HepG2 (cell line): ENCODE results near the gene TMEM187. TPM values are rescaled to one million over a fixed set of nuclear protein-coding genes. Genes with fewer than 3 reads are reported as not detected.
A peak's percentile ranks its signal among the peaks of the same experiment; 100 is the strongest.

Experiments used
- HMG20B ChIP-seq: conservative IDR thresholded peaks from 2 replicates; pipeline ENCODE4 v1.6.1; 2016; ENCODE audit warnings: missing genetic modification reagents, missing compliant biosample characterization
- KMT2B ChIP-seq: IDR thresholded peaks from 2 replicates; pipeline ENCODE4 v1.6.1; 2016; ENCODE audit warnings: missing genetic modification reagents, missing compliant biosample characterization
- NFE2L2 ChIP-seq: fragments of 150-350 bp; IDR thresholded peaks from 2 replicates; pipeline ENCODE4 v1.6.1; 2014; ENCODE audit warnings: low read length
- NFIB ChIP-seq: sonication (generic); formaldehyde crosslinking; IDR thresholded peaks from 2 replicates; pipeline ENCODE4 v1.9.0; 2021; ENCODE audit warnings: missing genetic modification reagents, mild to moderate bottlenecking, borderline replicate concordance
- NR2C2 ChIP-seq: sonication (generic); formaldehyde crosslinking; IDR thresholded peaks from 2 replicates; pipeline ENCODE4 v1.4.0; 2020; ENCODE audit warnings: missing genetic modification reagents, mild to moderate bottlenecking, moderate library complexity, borderline replicate concordance
- RBM39 ChIP-seq: fragments of 200-400 bp; formaldehyde crosslinking; IDR thresholded peaks from one replicate; pipeline ENCODE4 v1.6.1; 2018; ENCODE audit warnings: antibody characterized with exemption, mild to moderate bottlenecking, low read depth, low read length; ENCODE audit not compliant: poor library complexity, severe bottlenecking
- SAFB2 ChIP-seq: sonication (generic); formaldehyde crosslinking; IDR thresholded peaks from 2 replicates; pipeline ENCODE4 v1.5.1; 2020; ENCODE audit warnings: missing genetic modification reagents, low read depth, mild to moderate bottlenecking, borderline replicate concordance
- ZFY ChIP-seq: sonication (generic); formaldehyde crosslinking; IDR thresholded peaks from 2 replicates; pipeline ENCODE4 v1.4.0; 2020; ENCODE audit warnings: missing genetic modification reagents
- ZNF496 ChIP-seq: sonication (generic); formaldehyde crosslinking; IDR thresholded peaks from 2 replicates; pipeline ENCODE4 v1.8.1; 2023; ENCODE audit warnings: mild to moderate bottlenecking, moderate library complexity, missing genetic modification reagents; ENCODE audit not compliant: insufficient replicate concordance
- ZNF883 ChIP-seq: sonication (generic); formaldehyde crosslinking; IDR thresholded peaks from 2 replicates; pipeline ENCODE4 v1.5.1; 2020; ENCODE audit warnings: mild to moderate bottlenecking, missing genetic modification reagents; ENCODE audit errors: not compliant biosample characterization
- ZSCAN25 ChIP-seq: sonication (generic); formaldehyde crosslinking; IDR thresholded peaks from 2 replicates; pipeline ENCODE4 v1.8.0; 2022; ENCODE audit warnings: mild to moderate bottlenecking, missing genetic modification reagents
- polyA plus RNA-seq, 8 experiments: library from polyadenylated mRNA; depleted of rRNA in 3 of 8; stranded (reverse) in 7 of 8; unstranded in 1 of 8; fragments of >200 nt; fragmentation: Illumina TruSeq in 4 of 8; extraction: Trizol in 4 of 8; gene quantifications; 2 replicates each; pipeline versions ENCODE4 v1.2.1 to v1.2.3, GENCODE V29; 2011 to 2016; ENCODE audit warnings: low read depth in 4 of 8, missing spikeins in 1 of 8, mixed read lengths in 1 of 8; ENCODE audit not compliant: insufficient read depth in 1 of 8
- total RNA-seq, 5 experiments: library from RNA; depleted of rRNA; stranded (reverse); fragments of >200 nt; fragmentation: Illumina TruSeq; extraction: Trizol; gene quantifications; 2 replicates each; pipeline ENCODE4 v1.2.3, GENCODE V29; 2016; ENCODE audit warnings: low read depth in 1 of 5
- TF ChIP-seq, protein P1 (sequence below): sonication (generic); formaldehyde crosslinking; IDR thresholded peaks from 2 replicates; pipeline ENCODE4 v1.4.0; 2020; ENCODE audit warnings: low read depth, missing genetic modification reagents
- TF ChIP-seq, protein P2 (sequence below): sonication (generic); formaldehyde crosslinking; IDR thresholded peaks from 2 replicates; pipeline ENCODE4 v1.4.0; 2020; ENCODE audit warnings: missing genetic modification reagents
- TF ChIP-seq, protein P3 (sequence below): sonication (generic); formaldehyde crosslinking; IDR thresholded peaks from 2 replicates; pipeline ENCODE4 v1.8.0; 2022; ENCODE audit warnings: missing genetic modification reagents, mild to moderate bottlenecking, moderate library complexity, borderline replicate concordance
- TF ChIP-seq, protein P4 (sequence below): sonication (generic); formaldehyde crosslinking; IDR thresholded peaks from 2 replicates; pipeline ENCODE4 v1.4.0; 2020; ENCODE audit warnings: mild to moderate bottlenecking, missing genetic modification reagents
- TF ChIP-seq, protein P5 (sequence below): sonication (generic); formaldehyde crosslinking; IDR thresholded peaks from 2 replicates; pipeline ENCODE4 v1.8.0; 2022; ENCODE audit warnings: missing genetic modification reagents, mild to moderate bottlenecking, borderline replicate concordance

TMEM187 gene
- total and polyA plus RNA-seq, 2 of the 13 experiments (the other 11 are each of a cell fraction or from before 2014, with no cell fraction given): 2.2 to 6.2 TPM

- TF ChIP-seq HMG20B (CRISPR knock-in tag): no peak
- TF ChIP-seq, protein P1, sequence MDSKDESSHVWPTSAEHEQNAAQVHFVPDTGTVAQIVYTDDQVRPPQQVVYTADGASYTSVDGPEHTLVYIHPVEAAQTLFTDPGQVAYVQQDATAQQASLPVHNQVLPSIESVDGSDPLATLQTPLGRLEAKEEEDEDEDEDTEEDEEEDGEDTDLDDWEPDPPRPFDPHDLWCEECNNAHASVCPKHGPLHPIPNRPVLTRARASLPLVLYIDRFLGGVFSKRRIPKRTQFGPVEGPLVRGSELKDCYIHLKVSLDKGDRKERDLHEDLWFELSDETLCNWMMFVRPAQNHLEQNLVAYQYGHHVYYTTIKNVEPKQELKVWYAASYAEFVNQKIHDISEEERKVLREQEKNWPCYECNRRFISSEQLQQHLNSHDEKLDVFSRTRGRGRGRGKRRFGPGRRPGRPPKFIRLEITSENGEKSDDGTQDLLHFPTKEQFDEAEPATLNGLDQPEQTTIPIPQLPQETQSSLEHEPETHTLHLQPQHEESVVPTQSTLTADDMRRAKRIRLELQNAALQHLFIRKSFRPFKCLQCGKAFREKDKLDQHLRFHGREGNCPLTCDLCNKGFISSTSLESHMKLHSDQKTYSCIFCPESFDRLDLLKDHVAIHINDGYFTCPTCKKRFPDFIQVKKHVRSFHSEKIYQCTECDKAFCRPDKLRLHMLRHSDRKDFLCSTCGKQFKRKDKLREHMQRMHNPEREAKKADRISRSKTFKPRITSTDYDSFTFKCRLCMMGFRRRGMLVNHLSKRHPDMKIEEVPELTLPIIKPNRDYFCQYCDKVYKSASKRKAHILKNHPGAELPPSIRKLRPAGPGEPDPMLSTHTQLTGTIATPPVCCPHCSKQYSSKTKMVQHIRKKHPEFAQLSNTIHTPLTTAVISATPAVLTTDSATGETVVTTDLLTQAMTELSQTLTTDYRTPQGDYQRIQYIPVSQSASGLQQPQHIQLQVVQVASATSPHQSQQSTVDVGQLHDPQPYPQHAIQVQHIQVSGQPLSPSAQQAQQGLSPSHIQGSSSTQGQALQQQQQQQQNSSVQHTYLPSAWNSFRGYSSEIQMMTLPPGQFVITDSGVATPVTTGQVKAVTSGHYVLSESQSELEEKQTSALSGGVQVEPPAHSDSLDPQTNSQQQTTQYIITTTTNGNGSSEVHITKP: no peak
- TF ChIP-seq ZFY: peak; percentile 23; the same call in 1 of the 2 replicates
- TF ChIP-seq KMT2B (CRISPR knock-in tag): no peak
- TF ChIP-seq NFIB (CRISPR knock-in tag): no peak
- TF ChIP-seq, protein P2, sequence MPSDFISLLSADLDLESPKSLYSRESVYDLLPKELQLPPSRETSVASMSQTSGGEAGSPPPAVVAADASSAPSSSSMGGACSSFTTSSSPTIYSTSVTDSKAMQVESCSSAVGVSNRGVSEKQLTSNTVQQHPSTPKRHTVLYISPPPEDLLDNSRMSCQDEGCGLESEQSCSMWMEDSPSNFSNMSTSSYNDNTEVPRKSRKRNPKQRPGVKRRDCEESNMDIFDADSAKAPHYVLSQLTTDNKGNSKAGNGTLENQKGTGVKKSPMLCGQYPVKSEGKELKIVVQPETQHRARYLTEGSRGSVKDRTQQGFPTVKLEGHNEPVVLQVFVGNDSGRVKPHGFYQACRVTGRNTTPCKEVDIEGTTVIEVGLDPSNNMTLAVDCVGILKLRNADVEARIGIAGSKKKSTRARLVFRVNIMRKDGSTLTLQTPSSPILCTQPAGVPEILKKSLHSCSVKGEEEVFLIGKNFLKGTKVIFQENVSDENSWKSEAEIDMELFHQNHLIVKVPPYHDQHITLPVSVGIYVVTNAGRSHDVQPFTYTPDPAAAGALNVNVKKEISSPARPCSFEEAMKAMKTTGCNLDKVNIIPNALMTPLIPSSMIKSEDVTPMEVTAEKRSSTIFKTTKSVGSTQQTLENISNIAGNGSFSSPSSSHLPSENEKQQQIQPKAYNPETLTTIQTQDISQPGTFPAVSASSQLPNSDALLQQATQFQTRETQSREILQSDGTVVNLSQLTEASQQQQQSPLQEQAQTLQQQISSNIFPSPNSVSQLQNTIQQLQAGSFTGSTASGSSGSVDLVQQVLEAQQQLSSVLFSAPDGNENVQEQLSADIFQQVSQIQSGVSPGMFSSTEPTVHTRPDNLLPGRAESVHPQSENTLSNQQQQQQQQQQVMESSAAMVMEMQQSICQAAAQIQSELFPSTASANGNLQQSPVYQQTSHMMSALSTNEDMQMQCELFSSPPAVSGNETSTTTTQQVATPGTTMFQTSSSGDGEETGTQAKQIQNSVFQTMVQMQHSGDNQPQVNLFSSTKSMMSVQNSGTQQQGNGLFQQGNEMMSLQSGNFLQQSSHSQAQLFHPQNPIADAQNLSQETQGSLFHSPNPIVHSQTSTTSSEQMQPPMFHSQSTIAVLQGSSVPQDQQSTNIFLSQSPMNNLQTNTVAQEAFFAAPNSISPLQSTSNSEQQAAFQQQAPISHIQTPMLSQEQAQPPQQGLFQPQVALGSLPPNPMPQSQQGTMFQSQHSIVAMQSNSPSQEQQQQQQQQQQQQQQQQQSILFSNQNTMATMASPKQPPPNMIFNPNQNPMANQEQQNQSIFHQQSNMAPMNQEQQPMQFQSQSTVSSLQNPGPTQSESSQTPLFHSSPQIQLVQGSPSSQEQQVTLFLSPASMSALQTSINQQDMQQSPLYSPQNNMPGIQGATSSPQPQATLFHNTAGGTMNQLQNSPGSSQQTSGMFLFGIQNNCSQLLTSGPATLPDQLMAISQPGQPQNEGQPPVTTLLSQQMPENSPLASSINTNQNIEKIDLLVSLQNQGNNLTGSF (CRISPR knock-in tag): no peak
- TF ChIP-seq, protein P3, sequence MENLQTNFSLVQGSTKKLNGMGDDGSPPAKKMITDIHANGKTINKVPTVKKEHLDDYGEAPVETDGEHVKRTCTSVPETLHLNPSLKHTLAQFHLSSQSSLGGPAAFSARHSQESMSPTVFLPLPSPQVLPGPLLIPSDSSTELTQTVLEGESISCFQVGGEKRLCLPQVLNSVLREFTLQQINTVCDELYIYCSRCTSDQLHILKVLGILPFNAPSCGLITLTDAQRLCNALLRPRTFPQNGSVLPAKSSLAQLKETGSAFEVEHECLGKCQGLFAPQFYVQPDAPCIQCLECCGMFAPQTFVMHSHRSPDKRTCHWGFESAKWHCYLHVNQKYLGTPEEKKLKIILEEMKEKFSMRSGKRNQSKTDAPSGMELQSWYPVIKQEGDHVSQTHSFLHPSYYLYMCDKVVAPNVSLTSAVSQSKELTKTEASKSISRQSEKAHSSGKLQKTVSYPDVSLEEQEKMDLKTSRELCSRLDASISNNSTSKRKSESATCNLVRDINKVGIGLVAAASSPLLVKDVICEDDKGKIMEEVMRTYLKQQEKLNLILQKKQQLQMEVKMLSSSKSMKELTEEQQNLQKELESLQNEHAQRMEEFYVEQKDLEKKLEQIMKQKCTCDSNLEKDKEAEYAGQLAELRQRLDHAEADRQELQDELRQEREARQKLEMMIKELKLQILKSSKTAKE (CRISPR knock-in tag): no peak
- TF ChIP-seq NR2C2 (CRISPR knock-in tag): peak; percentile 73
- TF ChIP-seq RBM39: no peak
- TF ChIP-seq, protein P4, sequence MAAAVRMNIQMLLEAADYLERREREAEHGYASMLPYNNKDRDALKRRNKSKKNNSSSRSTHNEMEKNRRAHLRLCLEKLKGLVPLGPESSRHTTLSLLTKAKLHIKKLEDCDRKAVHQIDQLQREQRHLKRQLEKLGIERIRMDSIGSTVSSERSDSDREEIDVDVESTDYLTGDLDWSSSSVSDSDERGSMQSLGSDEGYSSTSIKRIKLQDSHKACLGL (CRISPR knock-in tag): no peak
- TF ChIP-seq SAFB2 (CRISPR knock-in tag): no peak
- TF ChIP-seq ZNF496 (CRISPR knock-in tag): no peak
- TF ChIP-seq ZSCAN25 (CRISPR knock-in tag): no peak
- no peak for TF ChIP-seq ZNF883 (CRISPR knock-in tag)
- TF ChIP-seq, protein P5, sequence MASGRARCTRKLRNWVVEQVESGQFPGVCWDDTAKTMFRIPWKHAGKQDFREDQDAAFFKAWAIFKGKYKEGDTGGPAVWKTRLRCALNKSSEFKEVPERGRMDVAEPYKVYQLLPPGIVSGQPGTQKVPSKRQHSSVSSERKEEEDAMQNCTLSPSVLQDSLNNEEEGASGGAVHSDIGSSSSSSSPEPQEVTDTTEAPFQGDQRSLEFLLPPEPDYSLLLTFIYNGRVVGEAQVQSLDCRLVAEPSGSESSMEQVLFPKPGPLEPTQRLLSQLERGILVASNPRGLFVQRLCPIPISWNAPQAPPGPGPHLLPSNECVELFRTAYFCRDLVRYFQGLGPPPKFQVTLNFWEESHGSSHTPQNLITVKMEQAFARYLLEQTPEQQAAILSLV: no peak
- TF ChIP-seq NFE2L2: no peak
Measured at GRCh38 chrX:153948002-153948466, 24.5 kb upstream of the TMEM187 start (continued).
